A673 (cell line): Measurements from ENCODE around the gene GDA.

Experiments
- CTCF ChIP-seq: fragments of 300-800, 200-600 bp; sonication (generic); conservative IDR thresholded peaks from 2 replicates; pipeline ENCODE4 v1.5.1; 2017; ENCODE audit warnings: low read depth, mild to moderate bottlenecking, antibody characterized with exemption, low read length, moderate library complexity, mixed read lengths
- EZH2 ChIP-seq: fragments of 200-600 bp; sonication (generic); IDR thresholded peaks from 2 replicates; pipeline ENCODE4 v1.6.1; 2017; ENCODE audit warnings: borderline replicate concordance, low read depth, mild to moderate bottlenecking, mixed read lengths, antibody characterized with exemption, low read length; ENCODE audit not compliant: poor library complexity, severe bottlenecking

DNA sequence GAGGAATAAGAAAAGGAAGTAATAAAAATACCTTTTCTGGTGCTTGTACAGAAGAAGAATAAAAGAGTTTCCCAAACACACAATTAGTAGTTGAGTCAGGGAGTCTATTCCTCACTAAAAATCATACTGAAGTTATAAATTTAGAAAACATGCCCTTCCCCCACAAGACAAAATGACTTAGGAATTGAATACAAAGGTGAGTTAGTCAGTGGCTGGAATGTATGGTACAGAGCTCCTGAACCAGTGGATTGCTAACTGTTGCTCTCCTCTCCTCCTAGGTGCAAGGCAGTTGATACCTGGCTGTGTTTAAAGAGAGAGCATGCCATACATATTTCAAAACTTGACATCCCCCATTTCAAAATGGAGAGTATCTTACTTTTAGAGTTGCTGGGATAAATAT is 1.9 kb downstream of the GDA start:
- TF ChIP-seq CTCF (no peak), EZH2 (no peak)
